Keratinocyte (primary cell): ENCODE results near the gene PIGZ. TPM values are rescaled to one million over a fixed set of nuclear protein-coding genes. Genes with fewer than 3 reads are reported as not detected.

ENCODE experiments used
- DNase-seq: peaks from one replicate; pipeline ENCODE4 v3.0.0-alpha.2; 2011; ENCODE audit warnings: low read depth, missing footprints, low spot score
- FAIRE-seq: peaks from 2 replicates; lab custom pipeline; 2011; peaks lifted over from hg19 to GRCh38; lab: Jason Lieb, UNC
- H2AFZ ChIP-seq: 2 replicates; pipeline ENCODE4 v1.6.0; 2012; ENCODE audit warnings: low read length, control low read depth, inconsistent platforms; ENCODE audit not compliant: control insufficient read depth
- H3K27ac ChIP-seq: 2 replicates; pipeline ENCODE4 v1.5.1; 2011; ENCODE audit warnings: low read length; ENCODE audit not compliant: control insufficient read depth, insufficient read depth
- H3K27me3 ChIP-seq: 3 replicates; pipeline ENCODE4 v1.6.0; 2011; ENCODE audit warnings: low read length; ENCODE audit not compliant: control insufficient read depth, insufficient read depth; ENCODE audit errors: extremely low read depth
- H3K36me3 ChIP-seq, 2 experiments: 2 replicates in 1 of 2; 3 replicates in 1 of 2; pipeline ENCODE4 v1.5.1; 2011; ENCODE audit warnings: low read length in 2 of 2, mild to moderate bottlenecking in 1 of 2; ENCODE audit not compliant: control insufficient read depth in 2 of 2, insufficient read depth in 2 of 2; ENCODE audit errors: extremely low read depth in 1 of 2
- H3K4me1 ChIP-seq: 3 replicates; pipeline ENCODE4 v1.5.1; 2011; ENCODE audit warnings: low read length; ENCODE audit not compliant: control insufficient read depth, insufficient read depth; ENCODE audit errors: extremely low read depth
- H3K4me2 ChIP-seq: 3 replicates; pipeline ENCODE4 v1.6.0; 2011; ENCODE audit warnings: low read depth, low read length; ENCODE audit not compliant: control insufficient read depth, insufficient read depth; ENCODE audit errors: extremely low read depth
- H3K4me3 ChIP-seq, 3 experiments: fragments of 200-600 bp in 1 of 3; sonication (generic) in 1 of 3; 2 replicates in 2 of 3; 3 replicates in 1 of 3; pipeline ENCODE4 v1.5.1; 2011 to 2016; ENCODE audit warnings: low read length in 3 of 3, mild to moderate bottlenecking in 3 of 3, control low read depth in 2 of 3, inconsistent platforms in 1 of 3, low read depth in 1 of 3, mixed read lengths in 1 of 3, mixed run types in 1 of 3, moderate library complexity in 1 of 3; ENCODE audit not compliant: control insufficient read depth in 2 of 3, insufficient read depth in 2 of 3; ENCODE audit errors: extremely low read depth in 1 of 3
- H3K79me2 ChIP-seq: 2 replicates; pipeline ENCODE4 v1.6.0; 2012; ENCODE audit warnings: low read length; ENCODE audit not compliant: control insufficient read depth, insufficient read depth
- H3K9ac ChIP-seq: 3 replicates; pipeline ENCODE4 v1.6.0; 2011; ENCODE audit warnings: low read length; ENCODE audit not compliant: control insufficient read depth, insufficient read depth; ENCODE audit errors: extremely low read depth
- H3K9me1 ChIP-seq: 3 replicates; pipeline ENCODE4 v1.6.0; 2011; ENCODE audit warnings: low read length; ENCODE audit not compliant: control insufficient read depth, insufficient read depth; ENCODE audit errors: extremely low read depth
- H3K9me3 ChIP-seq: 2 replicates; pipeline ENCODE4 v1.5.1; 2012; ENCODE audit warnings: low read depth, low read length; ENCODE audit not compliant: control insufficient read depth
- H4K20me1 ChIP-seq: 3 replicates; pipeline ENCODE4 v1.6.0; 2011; ENCODE audit warnings: low read length; ENCODE audit not compliant: control insufficient read depth, insufficient read depth; ENCODE audit errors: extremely low read depth
- CTCF ChIP-seq, 3 experiments: IDR thresholded peaks in 1 of 3; conservative IDR thresholded peaks in 1 of 3; optimal IDR thresholded peaks in 1 of 3; 2 replicates in 2 of 3; 3 replicates in 1 of 3; pipeline versions ENCODE3 to v1.5.1; 2011; ENCODE audit warnings: low read length in 3 of 3, mild to moderate bottlenecking in 3 of 3, moderate library complexity in 2 of 3, control low read depth in 1 of 3, inconsistent platforms in 1 of 3; ENCODE audit not compliant: insufficient read depth in 2 of 3; ENCODE audit errors: extremely low read depth in 1 of 3
- EZH2 ChIP-seq: IDR thresholded peaks from one replicate; pipeline ENCODE4 v1.6.1; 2012; ENCODE audit warnings: inconsistent platforms, mild to moderate bottlenecking, low read length, moderate library complexity
- dilution Hi-C: fragments of 300-500 bp; cut with MboI; formaldehyde crosslinking; loops from one replicate; pipeline ENCODE4 v1.7.0; 2020; ENCODE audit warnings: low sequenced_read_pairs; ENCODE audit not compliant: extremely low pct_ligation_motif_present
- polyA plus RNA-seq, 5 experiments: library from polyadenylated mRNA; depleted of rRNA in 3 of 5; stranded (reverse) in 3 of 5; stranded (forward) in 1 of 5; unstranded in 1 of 5; fragments of >200 nt; gene quantifications; 1 replicate in 1 of 5; 2 replicates in 3 of 5; 3 replicates in 1 of 5; pipeline versions ENCODE4 v1.2.1 to v1.2.3, GENCODE V29; 2011 to 2012; ENCODE audit warnings: missing spikeins in 2 of 5, low read depth in 1 of 5, low replicate concordance in 1 of 5

The PIGZ gene
- polyA plus RNA-seq, 1 donor (not counting 4 experiments of a cell fraction or from before 2014, with no cell fraction given) = 1.4 TPM

GRCh38 chr3:196901768-196902167 lies 66.9 kb downstream of the PIGZ start:
- dilution Hi-C loops = no loop called here
- Histone ChIP-seq H3K9me3 (no peaks in the 10 kb centered on the region), H3K9ac (no peak overlapping the region), H3K4me2 (no peak overlapping the region), H3K9me1 (no peaks in the 10 kb centered on the region), H4K20me1 (no peaks in the 10 kb centered on the region), H3K27ac (no peak overlapping the region), H3K27me3 (no peaks in the 10 kb centered on the region), H2AFZ (no peak overlapping the region), H3K36me3 (peaks cover 15 to 23% of the 10 kb centered on the region in 2 experiments), H3K4me1 (no peaks in the 10 kb centered on the region), H3K79me2 (peaks cover 9% of the 10 kb centered on the region), H3K4me3 (no peak overlapping the region)
- FAIRE-seq = no peak
- TF ChIP-seq CTCF (optimal IDR thresholded peaks at IDR 0.05 in 1 of 3, IDR thresholded peaks at IDR 0.05 in 1 of 3, conservative IDR thresholded peaks at IDR 0.05 in 1 of 3; ENCODE audit: extremely low read depth in 1 of 3, insufficient read depth in 2 of 3, low read length in 3 of 3) (no peak), EZH2 (no peak)
- DNase-seq = no peak

Other genes with a start within 250 kb of the PIGZ start
- gene PAK2, start 229.0 kb downstream of the PIGZ start, polyA plus RNA-seq = 37.2 to 59.4 TPM (median 52.3 TPM) in 3 replicates
- 15.2 to 17.3 TPM (median 16.5 TPM) in 3 replicates for gene SENP5, start 100.9 kb downstream of the PIGZ start, polyA plus RNA-seq
- 54.8 to 71.4 TPM (median 58.8 TPM) in 3 replicates for gene NCBP2, start 26.3 kb downstream of the PIGZ start, polyA plus RNA-seq
- gene MELTF, start 61.0 kb upstream of the PIGZ start, polyA plus RNA-seq = 6.0 to 10.7 TPM (median 8.1 TPM) in 3 replicates